Measurements from ENCODE around the gene SLC18B1.

The SLC18B1 gene

GRCh38 chr6:132758689-132759088 lies 39.7 kb downstream of the SLC18B1 start:
- no peaks in the 10 kb centered on the region for H4K20me1 ChIP-seq (ENCODE audit: insufficient read depth, low read length)
- no peak for TF ChIP-seq EZH2 (IDR thresholded peaks at IDR 0.05; ENCODE audit: borderline replicate concordance, low read depth, low read length, severe bottlenecking)
- TF ChIP-seq, protein P1, sequence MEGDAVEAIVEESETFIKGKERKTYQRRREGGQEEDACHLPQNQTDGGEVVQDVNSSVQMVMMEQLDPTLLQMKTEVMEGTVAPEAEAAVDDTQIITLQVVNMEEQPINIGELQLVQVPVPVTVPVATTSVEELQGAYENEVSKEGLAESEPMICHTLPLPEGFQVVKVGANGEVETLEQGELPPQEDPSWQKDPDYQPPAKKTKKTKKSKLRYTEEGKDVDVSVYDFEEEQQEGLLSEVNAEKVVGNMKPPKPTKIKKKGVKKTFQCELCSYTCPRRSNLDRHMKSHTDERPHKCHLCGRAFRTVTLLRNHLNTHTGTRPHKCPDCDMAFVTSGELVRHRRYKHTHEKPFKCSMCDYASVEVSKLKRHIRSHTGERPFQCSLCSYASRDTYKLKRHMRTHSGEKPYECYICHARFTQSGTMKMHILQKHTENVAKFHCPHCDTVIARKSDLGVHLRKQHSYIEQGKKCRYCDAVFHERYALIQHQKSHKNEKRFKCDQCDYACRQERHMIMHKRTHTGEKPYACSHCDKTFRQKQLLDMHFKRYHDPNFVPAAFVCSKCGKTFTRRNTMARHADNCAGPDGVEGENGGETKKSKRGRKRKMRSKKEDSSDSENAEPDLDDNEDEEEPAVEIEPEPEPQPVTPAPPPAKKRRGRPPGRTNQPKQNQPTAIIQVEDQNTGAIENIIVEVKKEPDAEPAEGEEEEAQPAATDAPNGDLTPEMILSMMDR (IDR thresholded peaks at IDR 0.05; ENCODE audit: borderline replicate concordance, extremely low read depth, low read length, poor library complexity, severe bottlenecking): no peak
- H3K9ac ChIP-seq (ENCODE audit: low read depth, low read length): no peak overlapping the region
- no peaks in the 10 kb centered on the region for H3K36me3 ChIP-seq (ENCODE audit: insufficient read depth, low read length)
- no peaks in the 10 kb centered on the region for H3K79me2 ChIP-seq (ENCODE audit: insufficient read depth, low read length)
- DNase-seq (no peak), ATAC-seq (ENCODE audit: insufficient read depth, low read depth) (no peak)
- H3K4me1 ChIP-seq (ENCODE audit: insufficient read depth, low read length): 0 out of 2 replicates have a peak, but pooled peaks cover 7% of the 10 kb centered on the region
- H3K27me3 ChIP-seq (ENCODE audit: insufficient read depth, low read length, poor library complexity): no peaks in the 10 kb centered on the region
- no peak overlapping the region for H2AFZ ChIP-seq (ENCODE audit: low read depth, low read length)
- no peak overlapping the region for H3K4me3 ChIP-seq (ENCODE audit: low read depth in 1 of 2, low read length in 2 of 2)
- H3K9me3 ChIP-seq (ENCODE audit: insufficient read depth, low read length, severe bottlenecking): no peaks in the 10 kb centered on the region
- H3K4me2 ChIP-seq (ENCODE audit: insufficient read depth, low read length): no peak overlapping the region
- no peak overlapping the region for H3K27ac ChIP-seq (ENCODE audit: low read length)

- no peaks in the 10 kb centered on the region for H3K27me3 ChIP-seq (ENCODE audit: insufficient read depth, low read length, poor library complexity)
- no peak for DNase-seq
- no peaks in the 10 kb centered on the region for H3K4me1 ChIP-seq (ENCODE audit: insufficient read depth, low read length)
- H3K27ac ChIP-seq (ENCODE audit: low read length): no peak overlapping the region
- H3K4me2 ChIP-seq (ENCODE audit: insufficient read depth, low read length): no peak overlapping the region
- no peaks in the 10 kb centered on the region for H3K36me3 ChIP-seq (ENCODE audit: insufficient read depth, low read length)
- H3K79me2 ChIP-seq (ENCODE audit: insufficient read depth, low read length): no peaks in the 10 kb centered on the region
- no peaks in the 10 kb centered on the region for H4K20me1 ChIP-seq (ENCODE audit: insufficient read depth, low read length)
- H3K9me3 ChIP-seq (ENCODE audit: insufficient read depth, low read length, severe bottlenecking): no peaks in the 10 kb centered on the region
- TF ChIP-seq, protein P1 (IDR thresholded peaks at IDR 0.05; ENCODE audit: borderline replicate concordance, extremely low read depth, low read length, poor library complexity, severe bottlenecking): no peak
- TF ChIP-seq EZH2 (IDR thresholded peaks at IDR 0.05; ENCODE audit: borderline replicate concordance, low read depth, low read length, severe bottlenecking): no peak
- no peak overlapping the region for H3K9ac ChIP-seq (ENCODE audit: low read depth, low read length)
- H2AFZ ChIP-seq (ENCODE audit: low read depth, low read length): no peak overlapping the region
- no peak for ATAC-seq (ENCODE audit: insufficient read depth, low read depth)
- H3K4me3 ChIP-seq (ENCODE audit: low read depth in 1 of 2, low read length in 2 of 2): no peak overlapping the region
Observed at GRCh38 chr6:132752255-132752654, 46.2 kb downstream of the SLC18B1 start.

- no peaks in the 10 kb centered on the region for H3K4me1 ChIP-seq (ENCODE audit: insufficient read depth, low read length)
Observed at GRCh38 chr6:132751828-132752227, 46.6 kb downstream of the SLC18B1 start.

More at GRCh38 chr6:132751828-132752227, 46.6 kb downstream of the SLC18B1 start:
- H3K4me2 ChIP-seq (ENCODE audit: insufficient read depth, low read length): no peak overlapping the region
- H3K9ac ChIP-seq (ENCODE audit: low read depth, low read length): no peak overlapping the region
- no peaks in the 10 kb centered on the region for H3K79me2 ChIP-seq (ENCODE audit: insufficient read depth, low read length)
- H3K27ac ChIP-seq (ENCODE audit: low read length): no peak overlapping the region
- H2AFZ ChIP-seq (ENCODE audit: low read depth, low read length): no peak overlapping the region
- no peak for DNase-seq
- H3K4me3 ChIP-seq (ENCODE audit: low read depth in 1 of 2, low read length in 2 of 2): no peak overlapping the region
- H3K27me3 ChIP-seq (ENCODE audit: insufficient read depth, low read length, poor library complexity): no peaks in the 10 kb centered on the region
- no peaks in the 10 kb centered on the region for H4K20me1 ChIP-seq (ENCODE audit: insufficient read depth, low read length)
- no peak for ATAC-seq (ENCODE audit: insufficient read depth, low read depth)
- H3K36me3 ChIP-seq (ENCODE audit: insufficient read depth, low read length): no peaks in the 10 kb centered on the region
- TF ChIP-seq, protein P1 (IDR thresholded peaks at IDR 0.05; ENCODE audit: borderline replicate concordance, extremely low read depth, low read length, poor library complexity, severe bottlenecking): no peak
- TF ChIP-seq EZH2 (IDR thresholded peaks at IDR 0.05; ENCODE audit: borderline replicate concordance, low read depth, low read length, severe bottlenecking): no peak
- no peaks in the 10 kb centered on the region for H3K9me3 ChIP-seq (ENCODE audit: insufficient read depth, low read length, severe bottlenecking)

Measured in DND-41 (cell line).